Astrocyte of the hippocampus (primary cell): ENCODE results near the gene C6orf132.

Experiments used
- DNase-seq: peaks from one replicate; pipeline ENCODE4 v3.0.0; 2011; ENCODE audit warnings: low read depth, low spot score

C6orf132 gene

GRCh38 chr6:42135161-42135560 is 7.3 kb downstream of the C6orf132 start:
- no peak for DNase-seq

- no peak for DNase-seq
Observed at GRCh38 chr6:42133926-42134325, 8.5 kb downstream of the C6orf132 start.

GRCh38 chr6:42131531-42131930 is 10.9 kb downstream of the C6orf132 start:
- peak; percentile 84 for DNase-seq

- no peak for DNase-seq
Observed at GRCh38 chr6:42129360-42129676, 13.1 kb downstream of the C6orf132 start.

GRCh38 chr6:42128460-42129359 is 13.7 kb downstream of the C6orf132 start:
- DNase-seq, result no peak

- no peak for DNase-seq
Observed at GRCh38 chr6:42125663-42126062, 16.8 kb downstream of the C6orf132 start.

- no peak for DNase-seq
Observed at GRCh38 chr6:42125231-42125630, 17.2 kb downstream of the C6orf132 start.

- DNase-seq, result no peak
Observed at GRCh38 chr6:42124223-42124836, 18.1 kb downstream of the C6orf132 start.

- DNase-seq, result no peak
Observed at GRCh38 chr6:42123379-42124103, 18.9 kb downstream of the C6orf132 start.

GRCh38 chr6:42120895-42121865 is 21.2 kb downstream of the C6orf132 start:
- peak; percentile 57 for DNase-seq

GRCh38 chr6:42118162-42119001 is 24.0 kb downstream of the C6orf132 start:
- DNase-seq, result peak; percentile 67

GRCh38 chr6:42117843-42118161 is 24.6 kb downstream of the C6orf132 start:
- no peak for DNase-seq

GRCh38 chr6:42113936-42114636 is 28.3 kb downstream of the C6orf132 start:
- no peak for DNase-seq

GRCh38 chr6:42112351-42112750 is 30.1 kb downstream of the C6orf132 start:
- no peak for DNase-seq

GRCh38 chr6:42110683-42111082 is 31.7 kb downstream of the C6orf132 start:
- DNase-seq, result no peak

- no peak for DNase-seq
Observed at GRCh38 chr6:42108071-42108470, 34.3 kb downstream of the C6orf132 start.

- DNase-seq, result no peak
Observed at GRCh38 chr6:42106112-42107023, 36.1 kb downstream of the C6orf132 start.

GRCh38 chr6:42105709-42106108 is 36.7 kb downstream of the C6orf132 start:
- no peak for DNase-seq

- no peak for DNase-seq
Observed at GRCh38 chr6:42105156-42105648, 37.2 kb downstream of the C6orf132 start.
